Limb (tissue), 2 donors: ENCODE results near the gene SIGLEC11.
"Not testable (repeated sequence)": the region's sequence is repeated elsewhere in the genome, so short reads cannot be mapped to it uniquely, and the experiment has no call there.

Experiments
- DNase-seq, 2 donors: peaks; one replicate each; pipeline ENCODE4 v3.0.0-alpha.2; 2016; ENCODE audit errors: extremely low spot score in 2 of 2

Gene SIGLEC11

GRCh38 chr19:49960980-49961379 is at the start of gene SIGLEC11:
TSS of gene SIGLEC11 (minus strand) at chr19:49961172. CDS start at chr19:49961081, 91 bp downstream.
- DNase-seq, result not testable (repeated sequence)

GRCh38 chr19:50008532-50008931 is 47.6 kb upstream of the SIGLEC11 start:
- no peak for DNase-seq

- DNase-seq, result no peak
These were observed 47.0 kb upstream of the SIGLEC11 start for GRCh38 chr19:50007947-50008346.

GRCh38 chr19:50007170-50007569 is 46.2 kb upstream of the SIGLEC11 start:
- DNase-seq, result no peak

GRCh38 chr19:50005428-50005827 is 44.5 kb upstream of the SIGLEC11 start:
- no peak for DNase-seq

- DNase-seq, result no peak
These were observed 42.9 kb upstream of the SIGLEC11 start for GRCh38 chr19:50003810-50004419.

GRCh38 chr19:50003254-50003788 is 42.3 kb upstream of the SIGLEC11 start:
- DNase-seq, result no peak

GRCh38 chr19:50002386-50002960 is 41.5 kb upstream of the SIGLEC11 start:
- DNase-seq, result no peak

GRCh38 chr19:50001775-50002174 is 40.8 kb upstream of the SIGLEC11 start:
- DNase-seq, result no peak

GRCh38 chr19:50000841-50001557 is 40.0 kb upstream of the SIGLEC11 start:
- no peak for DNase-seq

- DNase-seq, result no peak
These were observed 39.3 kb upstream of the SIGLEC11 start for GRCh38 chr19:50000038-50000840.

- DNase-seq, result no peak
These were observed 38.5 kb upstream of the SIGLEC11 start for GRCh38 chr19:49999371-50000010.

- DNase-seq, result no peak
These were observed 36.7 kb upstream of the SIGLEC11 start for GRCh38 chr19:49997709-49998108.

GRCh38 chr19:49988433-49988832 is 27.5 kb upstream of the SIGLEC11 start:
- no peak for DNase-seq

- DNase-seq, result no peak
These were observed 27.0 kb upstream of the SIGLEC11 start for GRCh38 chr19:49988007-49988406.

GRCh38 chr19:49987159-49987698 is 26.3 kb upstream of the SIGLEC11 start:
- DNase-seq, result peak; percentile 89 to 90

GRCh38 chr19:49986354-49986753 is 25.4 kb upstream of the SIGLEC11 start:
- DNase-seq, result no peak

- DNase-seq, result no peak
These were observed 24.9 kb upstream of the SIGLEC11 start for GRCh38 chr19:49985871-49986270.

- DNase-seq, result no peak
These were observed 23.5 kb upstream of the SIGLEC11 start for GRCh38 chr19:49984491-49984890.

GRCh38 chr19:49983645-49984229 is 22.8 kb upstream of the SIGLEC11 start:
- DNase-seq, result peak; percentile 18 to 67
